Stomach (tissue), 19 donors: ENCODE data around the gene PDE3A. TPM values are rescaled to one million over a fixed set of nuclear protein-coding genes. Genes with fewer than 3 reads are reported as not detected.
"Not testable (repeated sequence)": the region's sequence is repeated elsewhere in the genome, so short reads cannot be mapped to it uniquely, and the experiment has no call there.

Experiments
- DNase-seq, 2 donors: peaks; one replicate each; pipeline versions ENCODE4 v3.0.0 to v3.0.0-alpha.2; 2013 to 2019
- H3K27ac ChIP-seq, 5 donors: fragments of 200-600 bp in 4 of 5; sonication (generic) in 4 of 5; one replicate each; pipeline ENCODE4 v1.5.1; 2013 to 2019; ENCODE audit warnings: mild to moderate bottlenecking in 1 of 5, moderate library complexity in 1 of 5
- H3K27me3 ChIP-seq, 3 donors: fragments of 200-600 bp; sonication (generic); one replicate each; pipeline ENCODE4 v1.5.1; 2017 to 2019; ENCODE audit warnings: mixed run types in 1 of 3
- H3K36me3 ChIP-seq, 4 donors: fragments of 200-600 bp; sonication (generic); 1 replicate in 3 of 4; 2 replicates in 1 of 4; pipeline ENCODE4 v1.5.1; 2016 to 2019
- H3K4me1 ChIP-seq, 4 donors: fragments of 200-600 bp; sonication (generic); one replicate each; pipeline ENCODE4 v1.5.1; 2016 to 2019
- H3K4me3 ChIP-seq, 4 donors: fragments of 200-600 bp; sonication (generic) in 3 of 4; one replicate each; pipeline ENCODE4 v1.5.1; 2016 to 2019; ENCODE audit warnings: mild to moderate bottlenecking in 1 of 4
- H3K9me3 ChIP-seq, 4 donors: fragments of 200-600 bp; sonication (generic); one replicate each; pipeline ENCODE4 v1.5.1; 2016 to 2019
- CTCF ChIP-seq, 7 experiments: fragments of 450-650 bp in 4 of 7; fragments of 200-600 bp in 3 of 7; sonication (generic) in 3 of 7; IDR thresholded peaks; one replicate each; pipeline ENCODE4 v1.5.1; 2016 to 2019; ENCODE audit warnings: antibody characterized with exemption in 7 of 7, control low read depth in 2 of 7, mild to moderate bottlenecking in 1 of 7
- EP300 ChIP-seq: sonication (generic); formaldehyde crosslinking; IDR thresholded peaks from one replicate; pipeline ENCODE4 v1.6.1; 2017; ENCODE audit warnings: antibody characterized with exemption
- POLR2A ChIP-seq, 4 donors: fragments of 450-650 bp; IDR thresholded peaks; one replicate each; pipeline ENCODE4 v1.6.1; 2016; ENCODE audit warnings: antibody characterized with exemption in 4 of 4, control low read depth in 2 of 4, mild to moderate bottlenecking in 1 of 4, moderate library complexity in 1 of 4
- POLR2AphosphoS5 ChIP-seq, 3 donors: sonication (generic); formaldehyde crosslinking; IDR thresholded peaks; one replicate each; pipeline ENCODE4 v1.6.1; 2016; ENCODE audit warnings: antibody characterized with exemption in 3 of 3
- WGBS, 5 donors: extraction: QIAGEN DNeasy Blood & Tissue Kit in 3 of 5; methylation state at CpG; one replicate each; pipeline versions ENCODE4 v1.1.5 to v1.1.7; 2013 to 2018; 5-methylcytosine and 5-hydroxymethylcytosine counted together
- intact Hi-C: fragments of 100-400 bp; cut with DNase I; formaldehyde crosslinking; loops from one replicate; pipeline ENCODE4 v1.15.1; 2023; ENCODE audit warnings: low total_unique reads
- long read RNA-seq, 10 donors: transcript quantifications; one replicate each; lab custom pipeline, GENCODE V29; 2026
- polyA plus RNA-seq, 3 donors: library from polyadenylated mRNA; stranded (reverse); fragments of 200-250 nt; gene quantifications; one replicate each; pipeline ENCODE4 v1.2.3, GENCODE V29; 2013
- total RNA-seq, 5 donors: library from RNA; depleted of rRNA; stranded (reverse); fragments of >200 nt; gene quantifications; one replicate each; pipeline versions ENCODE4 v1.1.0 to v1.2.3, GENCODE V29; 2014 to 2016
- donor health status: healthy with polysubstance abuse.
- donor health status: Bipolar disorder and iron deficiency.
- donor health status: healthy.

The PDE3A gene
- total RNA-seq (10 to 100 TPM in 4 of 5 donors, 1 to 10 TPM in 1; 4.6 to 50.9 (median 44.6) TPM), polyA plus RNA-seq (1 to 10 TPM in 1 of 3 donors, under 1 TPM in 2; 0.19 to 2.2 (median 0.31) TPM)
- long read RNA-seq, donor 1, full-length matches to known transcripts = 2 of 2 reads
- long read RNA-seq, donor 1, partial matches to known transcripts = 0 of 2 reads
- long read RNA-seq, donor 1, other reads (novel, unspliced or antisense) = 0 of 2 reads
- long read RNA-seq, donor 2, full-length matches to known transcripts = 1 of 1 reads
- long read RNA-seq, donor 2, partial matches to known transcripts = 0 of 1 reads
- long read RNA-seq, donor 2, other reads (novel, unspliced or antisense) = 0 of 1 reads
- long read RNA-seq, donor 3 = 0 reads
- long read RNA-seq, donor 4 = 0 reads
- long read RNA-seq, donor 5, full-length matches to known transcripts = 1 of 1 reads
- long read RNA-seq, donor 5, partial matches to known transcripts = 0 of 1 reads
- long read RNA-seq, donor 5, other reads (novel, unspliced or antisense) = 0 of 1 reads
- long read RNA-seq, donor 6, full-length matches to known transcripts = 4 of 9 reads
- long read RNA-seq, donor 6, partial matches to known transcripts = 5 of 9 reads
- long read RNA-seq, donor 6, other reads (novel, unspliced or antisense) = 0 of 9 reads
- long read RNA-seq, donor 7, full-length matches to known transcripts = 1 of 1 reads
- long read RNA-seq, donor 7, partial matches to known transcripts = 0 of 1 reads
- long read RNA-seq, donor 7, other reads (novel, unspliced or antisense) = 0 of 1 reads
- long read RNA-seq, donor 8, full-length matches to known transcripts = 2 of 2 reads
- long read RNA-seq, donor 8, partial matches to known transcripts = 0 of 2 reads
- long read RNA-seq, donor 8, other reads (novel, unspliced or antisense) = 0 of 2 reads
- long read RNA-seq, donor 9 = 0 reads
- long read RNA-seq, donor 10 = 0 reads

GRCh38 chr12:20368114-20368650 lies at the start of gene PDE3A:
Gene PDE3A (plus strand): TSS chr12:20368537. CDS start chr12:20369285, 748 bp downstream.
- TF ChIP-seq EP300 (no peak), POLR2AphosphoS5 (IDR thresholded peaks at IDR 0.05) (peak in 1 of 3 donors; percentile 1), POLR2A (IDR thresholded peaks at IDR 0.05) (no peak), CTCF (IDR thresholded peaks at IDR 0.05) (no peak)
- Histone ChIP-seq H3K4me3 (peak within 1 kb of the TSS; percentile 58 to 71 (median 62)), H3K9me3 (no peaks in the 10 kb centered on the region), H3K4me1 (peaks cover 4 to 28% (median 22%) of the 10 kb centered on the region in 4 donors), H3K36me3 (no peaks in the 10 kb centered on the region), H3K27me3 (peaks cover 0 to 51% (median 24%) of the 10 kb centered on the region in 3 donors), H3K27ac (peak within 1 kb of the TSS; percentile 64 to 90 (median 82))
- WGBS, 5 donors = 1 to 2% (median 1%) methylated on average over 24 of the region's 24 CpGs
- DNase-seq = peak in 1 of 2 donors; percentile 91
- intact Hi-C loops = no loop called here

- intact Hi-C loops = no loop called here
- TF ChIP-seq EP300 = no peak
- TF ChIP-seq POLR2A (IDR thresholded peaks at IDR 0.05) = no peak
- no peak for TF ChIP-seq POLR2AphosphoS5 (IDR thresholded peaks at IDR 0.05)
- TF ChIP-seq CTCF (IDR thresholded peaks at IDR 0.05) = no peak
- no peaks in the 10 kb centered on the region for H3K9me3 ChIP-seq
Observed at GRCh38 chr12:20319366-20319765, 49.0 kb upstream of the PDE3A start.

GRCh38 chr12:20320552-20320951 lies 47.8 kb upstream of the PDE3A start:
- Histone ChIP-seq H3K4me3 (no peak overlapping the region), H3K4me1 (no peaks in the 10 kb centered on the region), H3K36me3 (no peaks in the 10 kb centered on the region), H3K27ac (no peak overlapping the region), H3K9me3 (no peaks in the 10 kb centered on the region), H3K27me3 (no peaks in the 10 kb centered on the region)
- DNase-seq = no peak
- WGBS, 5 donors = 50 to 63% (median 56%) methylated on average over 4 of the region's 4 CpGs
- TF ChIP-seq CTCF (IDR thresholded peaks at IDR 0.05) (no peak), POLR2A (IDR thresholded peaks at IDR 0.05) (no peak), EP300 (no peak), POLR2AphosphoS5 (IDR thresholded peaks at IDR 0.05) (no peak)
- intact Hi-C loops = no loop called here

More at GRCh38 chr12:20319366-20319765, 49.0 kb upstream of the PDE3A start:
- Histone ChIP-seq H3K4me1 (no peaks in the 10 kb centered on the region), H3K27ac (no peak overlapping the region), H3K36me3 (no peaks in the 10 kb centered on the region), H3K4me3 (no peak overlapping the region), H3K27me3 (no peaks in the 10 kb centered on the region)
- no peak for DNase-seq
- 30 to 51% (median 48%) methylated on average over 4 of the region's 4 CpGs for WGBS, 5 donors

GRCh38 chr12:20330826-20331505 lies 37.4 kb upstream of the PDE3A start:
- intact Hi-C loops, H3K4me3 ChIP-seq, H3K36me3 ChIP-seq, DNase-seq, H3K27me3 ChIP-seq, H3K4me1 ChIP-seq, H3K27ac ChIP-seq: not testable (repeated sequence)
- peaks cover 0 to 18% (median 7%) of the 10 kb centered on the region in 4 donors for H3K9me3 ChIP-seq
- WGBS, 5 donors = 61 to 79% (median 75%) methylated on average over 4 of the region's 4 CpGs
